OCI-LY3 (cell line): ENCODE results near the gene VSNL1.

Source experiments
- H2AFZ ChIP-seq: fragments of 200-600, 300-600 bp; shearing (Covaris generic); 2 replicates; pipeline ENCODE4 v1.6.0; 2014; ENCODE audit warnings: antibody characterized with exemption, low read depth, low read length
- H3K27ac ChIP-seq: fragments of 200-600, 300-600 bp; sonication (generic); 2 replicates; pipeline ENCODE4 v1.5.1; 2014; ENCODE audit warnings: mild to moderate bottlenecking, low read length, moderate library complexity, mixed read lengths
- H3K27me3 ChIP-seq: fragments of 200-600, 300-600 bp; sonication (generic); 2 replicates; pipeline ENCODE4 v1.6.1; 2014; ENCODE audit warnings: low read depth, low read length, mixed read lengths
- H3K36me3 ChIP-seq: fragments of 200-600, 300-600 bp; sonication (generic); replicated peaks from 2 replicates; pipeline ENCODE3; 2014; ENCODE audit warnings: low read depth, low read length, mixed read lengths
- H3K4me1 ChIP-seq: fragments of 300-600, 200-600 bp; sonication (generic); 2 replicates; pipeline ENCODE4 v1.6.1; 2014; ENCODE audit warnings: low read length, mixed read lengths
- H3K4me2 ChIP-seq: fragments of 200-600, 300-600 bp; sonication (generic); 2 replicates; pipeline ENCODE4 v1.6.1; 2014; ENCODE audit warnings: low read length, mixed read lengths
- H3K4me3 ChIP-seq: fragments of 300-600, 200-600 bp; sonication (generic); 2 replicates; pipeline ENCODE4 v1.5.1; 2014; ENCODE audit warnings: antibody characterized with exemption, mild to moderate bottlenecking, low read length, moderate library complexity
- H3K79me2 ChIP-seq: fragments of 300-600, 200-600 bp; shearing (Covaris generic); 2 replicates; pipeline ENCODE4 v1.6.1; 2014; ENCODE audit warnings: mild to moderate bottlenecking, low read length, mixed read lengths
- H3K9ac ChIP-seq: fragments of 300-600, 200-600 bp; shearing (Covaris generic); 2 replicates; pipeline ENCODE4 v1.6.0; 2014; ENCODE audit warnings: mild to moderate bottlenecking, low read length, moderate library complexity
- H3K9me3 ChIP-seq: fragments of 200-600, 300-600 bp; shearing (Covaris generic); 2 replicates; pipeline ENCODE4 v1.6.1; 2014; ENCODE audit warnings: low read length, mixed read lengths; ENCODE audit not compliant: insufficient read depth
- H4K20me1 ChIP-seq: fragments of 200-600, 300-600 bp; sonication (generic); 2 replicates; pipeline ENCODE4 v1.6.1; 2016; ENCODE audit warnings: low read length, mixed read lengths; ENCODE audit not compliant: insufficient read depth
- CTCF ChIP-seq: fragments of 200-600, 300-600 bp; sonication (generic); IDR thresholded peaks from 2 replicates; pipeline ENCODE4 v1.5.1; 2014; ENCODE audit warnings: antibody characterized with exemption, low read length, low read depth
- EZH2phosphoT487 ChIP-seq: fragments of 200-600 bp; shearing (Covaris generic); IDR thresholded peaks from 2 replicates; pipeline ENCODE4 v1.6.1; 2018; ENCODE audit warnings: antibody characterized with exemption, mixed run types, low read depth

Gene VSNL1

GRCh38 chr2:17625446-17625845 lies 85.0 kb downstream of the VSNL1 start:
- H3K4me1 ChIP-seq: no peaks in the 10 kb centered on the region
- H3K79me2 ChIP-seq: no peaks in the 10 kb centered on the region
- no peak for TF ChIP-seq CTCF
- no peak for TF ChIP-seq EZH2phosphoT487
- H3K27me3 ChIP-seq: no peaks in the 10 kb centered on the region
- no peak overlapping the region for H3K4me3 ChIP-seq
- no peak overlapping the region for H3K9ac ChIP-seq
- H3K4me2 ChIP-seq: no peak overlapping the region
- no peak overlapping the region for H2AFZ ChIP-seq
- H3K27ac ChIP-seq: no peak overlapping the region
- peaks cover 14% of the 10 kb centered on the region for H3K9me3 ChIP-seq
- H4K20me1 ChIP-seq: no peaks in the 10 kb centered on the region
- no peaks in the 10 kb centered on the region for H3K36me3 ChIP-seq

GRCh38 chr2:17626986-17627385 lies 86.5 kb downstream of the VSNL1 start:
- no peaks in the 10 kb centered on the region for H3K4me1 ChIP-seq
- no peaks in the 10 kb centered on the region for H4K20me1 ChIP-seq
- no peak overlapping the region for H2AFZ ChIP-seq
- H3K27me3 ChIP-seq: no peaks in the 10 kb centered on the region
- H3K4me3 ChIP-seq: no peak overlapping the region
- TF ChIP-seq EZH2phosphoT487 (no peak), CTCF (no peak)
- peaks cover 14% of the 10 kb centered on the region for H3K9me3 ChIP-seq
- no peaks in the 10 kb centered on the region for H3K36me3 ChIP-seq
- no peaks in the 10 kb centered on the region for H3K79me2 ChIP-seq
- no peak overlapping the region for H3K4me2 ChIP-seq
- H3K9ac ChIP-seq: no peak overlapping the region
- no peak overlapping the region for H3K27ac ChIP-seq

- H3K27ac ChIP-seq: no peak overlapping the region
These were observed 86.9 kb downstream of the VSNL1 start for GRCh38 chr2:17627434-17627833.

More at GRCh38 chr2:17627434-17627833, 86.9 kb downstream of the VSNL1 start:
- Histone ChIP-seq H4K20me1 (no peaks in the 10 kb centered on the region), H2AFZ (no peak overlapping the region), H3K4me2 (no peak overlapping the region), H3K4me3 (no peak overlapping the region), H3K9me3 (peaks cover 14% of the 10 kb centered on the region), H3K36me3 (no peaks in the 10 kb centered on the region), H3K4me1 (no peaks in the 10 kb centered on the region), H3K27me3 (no peaks in the 10 kb centered on the region), H3K9ac (no peak overlapping the region), H3K79me2 (no peaks in the 10 kb centered on the region)
- no peak for TF ChIP-seq CTCF
- no peak for TF ChIP-seq EZH2phosphoT487
